ENCODE data around the gene VCPKMT.
"Not testable (repeated sequence)": the region's sequence is repeated elsewhere in the genome, so short reads cannot be mapped to it uniquely, and the experiment has no call there.

Gene VCPKMT

DNA sequence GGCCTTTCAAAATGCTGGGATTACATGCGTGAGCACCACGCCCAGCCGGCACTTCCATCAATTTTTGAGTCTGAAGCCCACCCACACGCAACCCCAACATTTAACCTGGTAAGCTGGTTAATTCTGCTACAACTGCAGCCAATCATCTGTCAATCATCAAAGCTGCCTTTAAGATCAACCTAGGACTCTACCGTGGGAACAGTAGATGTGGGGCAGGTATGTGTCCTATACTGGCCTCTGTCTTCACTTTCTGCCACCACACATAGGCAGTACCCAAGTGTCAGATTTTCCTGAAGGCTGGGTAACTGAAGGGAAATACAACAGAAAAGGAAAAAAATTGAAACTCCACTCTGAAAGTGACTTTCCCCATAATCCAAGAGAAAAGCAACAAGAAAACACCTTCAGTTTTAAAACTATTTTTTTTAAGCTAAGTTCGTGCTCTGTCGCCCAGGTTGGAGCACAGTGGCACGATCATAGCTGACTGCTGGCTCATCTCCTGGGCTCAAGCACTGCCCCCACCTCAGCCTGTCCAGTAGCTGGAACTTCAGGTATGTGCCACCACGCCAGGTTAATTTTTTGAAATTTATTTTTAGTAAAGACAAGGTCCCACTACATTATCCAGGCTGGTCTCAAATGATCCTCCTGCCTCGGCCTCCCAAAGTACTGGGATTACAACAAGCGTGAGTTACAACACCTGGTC, 22.2 kb downstream of the VCPKMT start:
- in situ Hi-C loops (cut with MboI; ENCODE audit: low sequenced_read_pairs): loop anchor here (10.0 kb wide), 1 partner anchor 229 kb away; no protein-coding TSS in a partner anchor

DNA sequence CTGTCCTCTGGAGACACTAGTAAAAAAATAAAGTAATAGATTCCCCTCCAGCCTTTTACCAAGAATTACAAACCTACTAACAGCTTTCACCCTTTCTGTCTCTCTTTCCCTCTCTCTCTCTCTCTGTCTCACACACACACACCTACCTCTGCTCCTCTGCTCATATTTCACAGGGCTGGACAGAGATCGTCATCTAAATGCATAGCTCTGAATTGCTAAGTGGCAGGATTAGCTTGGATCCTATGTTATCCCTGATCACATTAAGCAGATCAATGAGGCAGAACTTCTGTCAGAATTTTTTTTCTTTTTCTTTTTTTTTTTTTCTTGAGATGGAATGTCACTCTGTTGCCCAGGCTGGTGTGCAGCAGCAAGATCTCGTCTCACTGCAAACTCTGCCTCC, 22.9 kb downstream of the VCPKMT start:
- in situ Hi-C loops (cut with MboI; ENCODE audit: low sequenced_read_pairs): loop anchor here (10.0 kb wide), 1 partner anchor 229 kb away; no protein-coding TSS in a partner anchor

DNA sequence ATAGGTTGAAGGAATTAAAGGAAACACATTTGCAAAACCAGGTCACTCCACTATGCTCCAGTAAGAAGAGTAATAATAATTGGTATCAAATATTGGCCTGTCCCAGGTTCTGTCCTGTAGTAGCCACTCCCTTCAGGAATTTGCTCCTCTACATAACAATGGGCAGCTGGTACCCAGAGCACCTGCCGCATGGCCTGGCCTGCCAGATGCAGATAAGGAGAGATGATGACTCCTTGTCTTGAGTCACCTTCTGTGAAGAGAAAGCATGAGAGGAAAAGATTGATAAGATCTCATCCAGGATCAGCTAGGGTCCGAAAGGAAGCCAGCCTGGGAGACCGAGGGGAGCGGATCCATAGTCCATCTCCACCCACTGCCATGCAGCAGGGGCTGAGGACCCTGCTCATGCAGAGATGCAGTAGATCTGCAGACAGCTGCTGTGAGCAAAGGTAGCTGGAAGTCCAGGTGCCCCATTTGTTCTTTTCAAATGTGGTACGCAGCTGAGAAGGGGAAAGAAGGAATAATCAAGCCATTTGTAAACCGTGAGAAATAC, 24.3 kb downstream of the VCPKMT start:
- in situ Hi-C loops (cut with MboI; ENCODE audit: low sequenced_read_pairs): loop anchor here (10.0 kb wide), 1 partner anchor 227 kb away; no protein-coding TSS in a partner anchor

GRCh38 chr14:50091240-50091913, 25.0 kb downstream of the VCPKMT start:
- in situ Hi-C loops (cut with MboI; ENCODE audit: low sequenced_read_pairs): loop anchor here (10.0 kb wide), 1 partner anchor 227 kb away; no protein-coding TSS in a partner anchor

- in situ Hi-C loops (cut with MboI; ENCODE audit: low sequenced_read_pairs): no loop called here
Observed at GRCh38 chr14:50089208-50089607, 27.2 kb downstream of the VCPKMT start.

GRCh38 chr14:50088731-50089130, 27.6 kb downstream of the VCPKMT start:
- in situ Hi-C loops (cut with MboI; ENCODE audit: low sequenced_read_pairs): no loop called here

DNA sequence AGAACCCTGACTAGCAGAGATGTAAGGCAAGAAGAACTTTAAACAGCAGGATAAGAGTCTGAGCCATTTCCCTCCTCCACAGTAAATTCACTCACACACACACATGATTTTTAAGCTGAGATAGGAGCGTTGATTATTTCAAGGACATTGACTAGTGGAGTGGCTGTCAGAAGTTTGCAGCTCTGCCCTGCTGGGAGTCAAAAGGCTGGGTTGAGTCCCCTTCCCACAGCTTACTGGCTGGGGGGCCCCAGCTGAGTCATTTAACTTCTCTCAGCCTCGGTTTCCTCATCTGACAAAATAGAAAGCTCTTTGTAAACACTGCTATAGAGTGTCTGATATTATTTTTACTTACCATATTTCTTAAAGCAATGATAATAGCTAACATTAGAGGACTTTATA, 28.3 kb downstream of the VCPKMT start:
- in situ Hi-C loops (cut with MboI; ENCODE audit: low sequenced_read_pairs): no loop called here

- in situ Hi-C loops (cut with MboI; ENCODE audit: low sequenced_read_pairs): no loop called here
Observed at GRCh38 chr14:50087341-50088116, 28.8 kb downstream of the VCPKMT start.

GRCh38 chr14:50086321-50086711, 30.1 kb downstream of the VCPKMT start:
- in situ Hi-C loops (cut with MboI; ENCODE audit: low sequenced_read_pairs): no loop called here

GRCh38 chr14:50085570-50086320, 30.6 kb downstream of the VCPKMT start:
- in situ Hi-C loops (cut with MboI; ENCODE audit: low sequenced_read_pairs): no loop called here

GRCh38 chr14:50084666-50085065, 31.7 kb downstream of the VCPKMT start:
- in situ Hi-C loops (cut with MboI; ENCODE audit: low sequenced_read_pairs): no loop called here

DNA sequence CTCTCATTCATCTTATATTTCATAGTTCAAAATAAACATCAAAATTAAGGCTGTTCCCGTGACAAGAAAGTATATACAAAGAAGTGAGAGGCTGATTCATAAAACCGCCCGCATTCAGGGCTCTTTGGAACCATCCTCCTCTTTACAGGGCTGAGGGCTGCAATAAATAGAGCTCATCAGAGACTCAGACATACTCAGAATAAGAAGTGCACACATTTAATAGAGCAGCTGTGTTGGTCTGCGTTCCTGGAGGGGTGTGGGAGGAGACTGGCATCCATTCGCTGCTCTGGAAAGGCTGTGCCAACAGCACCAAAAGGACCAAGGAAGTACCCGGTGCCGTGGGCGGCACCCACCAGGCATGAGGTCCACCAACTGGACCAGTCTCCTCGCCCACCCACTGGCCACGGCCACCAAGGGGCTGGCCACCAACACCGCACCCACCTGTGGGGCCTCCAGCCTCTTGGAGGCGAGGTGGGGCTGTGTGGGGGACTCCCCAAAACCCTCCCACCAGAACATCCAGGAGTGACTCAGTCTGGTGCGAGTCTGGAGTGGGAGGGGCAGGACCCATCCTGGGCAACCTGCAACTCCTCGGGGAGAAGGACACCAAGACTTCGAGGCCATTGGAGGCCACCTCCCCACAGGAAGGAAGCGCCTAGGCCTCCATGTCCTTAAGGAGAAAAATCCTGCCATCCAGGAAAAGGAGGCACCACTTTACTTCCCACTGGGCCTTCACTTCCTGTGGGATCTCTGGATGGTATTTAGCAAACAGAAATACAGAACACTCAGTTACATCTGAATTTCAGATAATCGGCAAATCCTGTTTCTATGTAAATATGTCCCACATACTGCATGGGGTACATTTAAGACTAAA, 32.7 kb downstream of the VCPKMT start:
- in situ Hi-C loops (cut with MboI; ENCODE audit: low sequenced_read_pairs): no loop called here

DNA sequence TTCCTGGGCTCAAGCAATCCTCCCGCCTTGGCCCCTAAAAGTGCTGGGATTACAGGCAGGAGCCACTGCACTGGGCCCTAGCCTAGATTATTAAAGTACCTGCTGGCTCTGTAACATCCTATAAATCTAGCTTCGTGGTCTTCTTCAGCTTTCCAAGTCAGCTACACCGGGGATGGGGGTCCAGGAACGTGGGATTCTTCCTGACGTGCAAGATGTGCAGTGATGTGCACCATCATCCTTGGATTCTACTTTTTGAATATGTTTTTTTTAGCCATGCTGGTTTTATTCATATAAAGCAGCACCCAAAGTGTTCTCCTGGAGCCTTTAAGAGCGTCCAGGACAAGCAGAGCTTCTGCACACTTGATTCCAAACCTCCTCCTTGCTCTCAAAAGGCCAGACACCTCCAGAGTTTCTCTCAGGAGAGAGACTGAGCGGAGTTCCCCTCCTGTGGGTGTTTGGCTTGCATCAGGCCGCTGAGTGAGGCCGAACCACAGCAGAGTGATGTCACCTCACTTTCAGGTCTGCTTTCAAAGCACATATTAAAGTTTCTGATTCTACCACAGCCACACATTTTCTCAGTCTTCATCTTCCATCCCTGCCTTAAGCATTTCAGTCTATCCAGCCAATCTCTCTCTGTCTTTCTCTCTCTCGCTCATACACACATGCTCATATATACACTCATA, 33.4 kb downstream of the VCPKMT start:
- in situ Hi-C loops (cut with MboI; ENCODE audit: low sequenced_read_pairs): no loop called here

- in situ Hi-C loops (cut with MboI; ENCODE audit: low sequenced_read_pairs): no loop called here
Observed at GRCh38 chr14:50082308-50082742, 34.0 kb downstream of the VCPKMT start.

GRCh38 chr14:50079103-50079502, 37.3 kb downstream of the VCPKMT start:
- in situ Hi-C loops (cut with MboI; ENCODE audit: low sequenced_read_pairs): not testable (repeated sequence)

DNA sequence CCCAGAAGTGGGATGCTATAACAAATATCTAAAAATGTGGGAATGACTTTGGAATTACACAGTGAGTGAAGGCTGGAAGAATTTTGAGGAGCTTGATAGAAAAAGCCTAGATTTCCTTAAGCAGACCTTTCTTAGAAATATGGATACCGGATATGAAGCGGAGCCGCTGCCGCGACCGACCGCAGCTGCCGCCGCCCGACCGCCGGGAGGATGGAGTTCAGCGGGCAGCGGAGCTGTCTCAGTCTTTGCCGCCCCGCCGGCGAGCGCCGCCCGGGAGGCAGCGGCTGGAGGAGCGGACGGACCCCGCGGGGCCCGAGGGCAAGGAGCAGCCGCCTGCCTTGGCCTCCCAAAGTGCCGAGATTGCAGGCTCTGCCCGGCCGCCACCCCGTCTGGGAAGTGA, 42.7 kb downstream of the VCPKMT start:
- in situ Hi-C loops (cut with MboI; ENCODE audit: low sequenced_read_pairs): not testable (repeated sequence)

GRCh38 chr14:50072395-50072794, 44.0 kb downstream of the VCPKMT start:
- in situ Hi-C loops (cut with MboI; ENCODE audit: low sequenced_read_pairs): no loop called here

- in situ Hi-C loops (cut with MboI; ENCODE audit: low sequenced_read_pairs): no loop called here
Observed at GRCh38 chr14:50070840-50071548, 45.4 kb downstream of the VCPKMT start.

Data from HL-60/S4 (cell line).